ENCODE measurements around the gene ANO5. TPM values are rescaled to one million over a fixed set of nuclear protein-coding genes. Genes with fewer than 3 reads are reported as not detected.

ANO5 gene
- total RNA-seq, 1 experiment from 2014 or later = not detected

GRCh38 chr11:22203281-22203680 is 10.4 kb downstream of the ANO5 start:
- CTCF ChIA-PET = no interaction called here
- H3K27me3 Mint-ChIP-seq (ENCODE audit: insufficient read depth, unreplicated experiment) = peaks cover 2% of the 10 kb centered on the region
- Histone ChIP-seq H3K4me1 (no peaks in the 10 kb centered on the region), H3K9me3 (no peaks in the 10 kb centered on the region), H3K36me3 (ENCODE audit: control insufficient read depth, insufficient read depth, low read length) (no peaks in the 10 kb centered on the region), H3K4me3 (ENCODE audit: low read depth, low read length) (no peak overlapping the region), H3K27me3 (replicated peaks; ENCODE audit: control insufficient read depth, insufficient read depth, low read length) (no peaks in the 10 kb centered on the region)
- no peak for DNase-seq
- intact Hi-C loops (cut with micrococcal nuclease; ENCODE audit: unreplicated experiment) = no loop called here
- H3K9me3 Mint-ChIP-seq (ENCODE audit: unreplicated experiment) = no peaks in the 10 kb centered on the region
- H3K27ac Mint-ChIP-seq (ENCODE audit: unreplicated experiment) = no peak overlapping the region
- BruUV-seq (replicated peaks) = no TSS peak
- H3K4me1 Mint-ChIP-seq (ENCODE audit: low read depth, unreplicated experiment) = no peaks in the 10 kb centered on the region
- POLR2A ChIA-PET = no interaction called here
- no peak overlapping the region for H3K4me3 Mint-ChIP-seq (ENCODE audit: unreplicated experiment)
- H3K36me3 Mint-ChIP-seq (ENCODE audit: insufficient read depth, unreplicated experiment) = no peaks in the 10 kb centered on the region
- no peak for TF ChIP-seq CTCF (IDR thresholded peaks at IDR 0.05; ENCODE audit: insufficient read depth in 1 of 2, low read depth in 1 of 2, low read length in 1 of 2, severe bottlenecking in 1 of 2, unreplicated experiment in 1 of 2)

GRCh38 chr11:22207162-22207561 is 14.3 kb downstream of the ANO5 start:
- Mint-ChIP-seq H3K9me3 (ENCODE audit: unreplicated experiment) (no peaks in the 10 kb centered on the region), H3K27me3 (ENCODE audit: insufficient read depth, unreplicated experiment) (no peaks in the 10 kb centered on the region), H3K4me1 (ENCODE audit: low read depth, unreplicated experiment) (no peaks in the 10 kb centered on the region), H3K27ac (ENCODE audit: unreplicated experiment) (no peak overlapping the region), H3K36me3 (ENCODE audit: insufficient read depth, unreplicated experiment) (no peaks in the 10 kb centered on the region), H3K4me3 (ENCODE audit: unreplicated experiment) (no peak overlapping the region)
- intact Hi-C loops (cut with micrococcal nuclease; ENCODE audit: unreplicated experiment) = no loop called here
- H3K27me3 ChIP-seq (replicated peaks; ENCODE audit: control insufficient read depth, insufficient read depth, low read length) = no peaks in the 10 kb centered on the region
- H3K9me3 ChIP-seq = no peaks in the 10 kb centered on the region
- no peak for TF ChIP-seq CTCF (IDR thresholded peaks at IDR 0.05; ENCODE audit: insufficient read depth in 1 of 2, low read depth in 1 of 2, low read length in 1 of 2, severe bottlenecking in 1 of 2, unreplicated experiment in 1 of 2)
- no TSS peak for BruUV-seq (replicated peaks)
- no peaks in the 10 kb centered on the region for H3K4me1 ChIP-seq
- ChIA-PET CTCF (no interaction called here), POLR2A (no interaction called here)
- DNase-seq = no peak
- H3K36me3 ChIP-seq (ENCODE audit: control insufficient read depth, insufficient read depth, low read length) = no peaks in the 10 kb centered on the region
- H3K4me3 ChIP-seq (ENCODE audit: low read depth, low read length) = no peak overlapping the region

DNA sequence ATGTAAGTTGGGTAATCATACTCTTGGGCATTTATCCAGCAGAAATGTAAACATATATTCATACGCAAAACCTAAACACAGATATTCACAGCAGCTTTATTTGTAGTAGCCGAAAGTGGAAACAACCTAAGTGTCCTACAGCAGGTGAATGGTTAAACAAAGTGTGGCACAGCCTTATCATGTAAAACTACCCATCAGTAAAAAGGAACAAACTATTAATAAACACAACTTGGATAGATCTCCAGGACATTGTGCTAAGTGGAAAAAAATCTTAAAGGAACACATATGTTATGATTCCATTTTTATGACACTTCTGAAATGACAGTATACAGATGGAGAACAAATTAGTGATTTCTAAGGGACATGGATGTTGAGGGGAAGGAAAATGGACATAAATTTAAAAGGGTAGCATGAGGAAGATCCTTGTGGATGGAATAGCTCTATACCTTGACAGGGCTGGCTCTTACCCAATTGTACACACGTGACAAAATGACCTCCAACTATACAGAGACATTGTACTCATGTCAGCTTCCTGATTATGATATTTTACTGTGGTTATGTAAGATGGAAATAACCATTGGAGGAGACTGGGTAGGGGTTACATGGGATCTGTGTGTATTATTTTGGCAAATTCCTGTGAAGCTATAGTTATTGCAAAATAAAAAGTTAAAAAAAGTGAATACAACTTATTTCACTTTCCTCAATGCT is 15.4 kb downstream of the ANO5 start:
- intact Hi-C loops (cut with micrococcal nuclease; ENCODE audit: unreplicated experiment) = no loop called here
- BruUV-seq (replicated peaks) = no TSS peak
- TF ChIP-seq CTCF (IDR thresholded peaks at IDR 0.05; ENCODE audit: insufficient read depth in 1 of 2, low read depth in 1 of 2, low read length in 1 of 2, severe bottlenecking in 1 of 2, unreplicated experiment in 1 of 2) = no peak
- ChIA-PET POLR2A (no interaction called here), CTCF (no interaction called here)
- H3K4me1 ChIP-seq = no peaks in the 10 kb centered on the region
- Mint-ChIP-seq H3K9me3 (ENCODE audit: unreplicated experiment) (no peaks in the 10 kb centered on the region), H3K27ac (ENCODE audit: unreplicated experiment) (no peak overlapping the region), H3K36me3 (ENCODE audit: insufficient read depth, unreplicated experiment) (no peaks in the 10 kb centered on the region), H3K4me3 (ENCODE audit: unreplicated experiment) (no peak overlapping the region), H3K27me3 (ENCODE audit: insufficient read depth, unreplicated experiment) (no peaks in the 10 kb centered on the region), H3K4me1 (ENCODE audit: low read depth, unreplicated experiment) (no peaks in the 10 kb centered on the region)
- H3K36me3 ChIP-seq (ENCODE audit: control insufficient read depth, insufficient read depth, low read length) = no peaks in the 10 kb centered on the region
- H3K4me3 ChIP-seq (ENCODE audit: low read depth, low read length) = no peak overlapping the region
- no peak for DNase-seq
- H3K9me3 ChIP-seq = no peaks in the 10 kb centered on the region
- H3K27me3 ChIP-seq (replicated peaks; ENCODE audit: control insufficient read depth, insufficient read depth, low read length) = no peaks in the 10 kb centered on the region
